RWPE2 (cell line): Measurements from ENCODE around the gene FBXL13.

Source experiments
- ATAC-seq: fragments of 200-7000 bp; cut with Tn5 transposase; 3 replicates; pipeline ENCODE4 v1.9.1; 2021; ENCODE audit warnings: low read depth
- DNase-seq: peaks from one replicate; pipeline ENCODE4 v3.0.0-alpha.2; 2020; ENCODE audit warnings: low spot score
- H3K27ac ChIP-seq: fragments of 450-650 bp; 2 replicates; pipeline ENCODE4 v1.5.1; 2017; ENCODE audit warnings: mild to moderate bottlenecking; ENCODE audit not compliant: poor library complexity, severe bottlenecking
- H3K27me3 ChIP-seq: fragments of 250-450 bp; sonication (Bioruptor Pico); 2 replicates; pipeline ENCODE4 v1.5.1; 2021; ENCODE audit warnings: mild to moderate bottlenecking, moderate library complexity; ENCODE audit not compliant: insufficient read depth, poor library complexity, severe bottlenecking
- H3K36me3 ChIP-seq: fragments of 250-450 bp; sonication (Bioruptor Pico); 2 replicates; pipeline ENCODE4 v1.5.1; 2020; ENCODE audit warnings: low read depth, mild to moderate bottlenecking, moderate library complexity
- H3K4me1 ChIP-seq: fragments of 250-450 bp; sonication (Bioruptor Pico); 2 replicates; pipeline ENCODE4 v1.5.1; 2021; ENCODE audit warnings: mild to moderate bottlenecking, moderate library complexity; ENCODE audit not compliant: insufficient read depth, poor library complexity, severe bottlenecking
- H3K4me3 ChIP-seq: fragments of 250-450 bp; sonication (Bioruptor Pico); 2 replicates; pipeline ENCODE4 v1.5.1; 2021; ENCODE audit warnings: mild to moderate bottlenecking, moderate library complexity; ENCODE audit not compliant: severe bottlenecking
- H3K9me3 ChIP-seq: fragments of 250-450 bp; sonication (Bioruptor Pico); 2 replicates; pipeline ENCODE4 v1.5.1; 2021; ENCODE audit warnings: mild to moderate bottlenecking, moderate library complexity; ENCODE audit not compliant: severe bottlenecking
- CTCF ChIP-seq: fragments of 450-650 bp; IDR thresholded peaks from one replicate; pipeline ENCODE4 v1.5.1; 2017; ENCODE audit warnings: mild to moderate bottlenecking, moderate library complexity; ENCODE audit not compliant: poor library complexity, severe bottlenecking

FBXL13 gene

GRCh38 chr7:102849079-102849478, 225.5 kb downstream of the FBXL13 start:
- no peaks in the 10 kb centered on the region for H3K27me3 ChIP-seq
- ATAC-seq (no peak), DNase-seq (no peak)
- no peaks in the 10 kb centered on the region for H3K4me1 ChIP-seq
- H3K4me3 ChIP-seq, result no peak overlapping the region
- TF ChIP-seq CTCF, result no peak
- H3K27ac ChIP-seq, result no peak overlapping the region
- no peaks in the 10 kb centered on the region for H3K9me3 ChIP-seq
- no peaks in the 10 kb centered on the region for H3K36me3 ChIP-seq

GRCh38 chr7:102845346-102845745, 229.2 kb downstream of the FBXL13 start:
- TF ChIP-seq CTCF, result no peak
- ATAC-seq (no peak), DNase-seq (no peak)
- Histone ChIP-seq H3K9me3 (no peaks in the 10 kb centered on the region), H3K27me3 (no peaks in the 10 kb centered on the region), H3K36me3 (no peaks in the 10 kb centered on the region), H3K4me3 (no peak overlapping the region), H3K27ac (no peak overlapping the region), H3K4me1 (no peaks in the 10 kb centered on the region)

GRCh38 chr7:102843850-102844249, 230.7 kb downstream of the FBXL13 start:
- ATAC-seq (no peak), DNase-seq (no peak)
- H3K4me3 ChIP-seq, result no peak overlapping the region
- H3K27me3 ChIP-seq, result no peaks in the 10 kb centered on the region
- no peaks in the 10 kb centered on the region for H3K9me3 ChIP-seq
- no peaks in the 10 kb centered on the region for H3K36me3 ChIP-seq
- no peak for TF ChIP-seq CTCF
- no peak overlapping the region for H3K27ac ChIP-seq
- H3K4me1 ChIP-seq, result no peaks in the 10 kb centered on the region

- ATAC-seq (no peak), DNase-seq (no peak)
- no peaks in the 10 kb centered on the region for H3K4me1 ChIP-seq
- no peak overlapping the region for H3K27ac ChIP-seq
- no peaks in the 10 kb centered on the region for H3K27me3 ChIP-seq
- no peak overlapping the region for H3K4me3 ChIP-seq
- H3K36me3 ChIP-seq, result no peaks in the 10 kb centered on the region
- no peaks in the 10 kb centered on the region for H3K9me3 ChIP-seq
- no peak for TF ChIP-seq CTCF
Observed at GRCh38 chr7:102842284-102842683, 232.3 kb downstream of the FBXL13 start.

GRCh38 chr7:102841290-102841689, 233.3 kb downstream of the FBXL13 start:
- no peak overlapping the region for H3K4me3 ChIP-seq
- H3K36me3 ChIP-seq, result no peaks in the 10 kb centered on the region
- ATAC-seq, result no peak
- no peaks in the 10 kb centered on the region for H3K9me3 ChIP-seq
- no peak overlapping the region for H3K27ac ChIP-seq
- H3K27me3 ChIP-seq, result no peaks in the 10 kb centered on the region
- H3K4me1 ChIP-seq, result peaks cover 9% of the 10 kb centered on the region
- no peak for DNase-seq
- TF ChIP-seq CTCF, result no peak
